GM18499 (cell line): Measurements from ENCODE around the gene HDAC4.

ENCODE experiments used
- ATAC-seq: cut with Tn5 transposase; IDR thresholded peaks from one replicate; pipeline ENCODE4 v1.9.1; 2021; ENCODE audit warnings: moderate number of reproducible peaks; ENCODE audit not compliant: insufficient read depth, unreplicated experiment

HDAC4 gene

GRCh38 chr2:239300871-239301735, 99.7 kb downstream of the HDAC4 start:
- no peak for ATAC-seq

- ATAC-seq = no peak
Observed at GRCh38 chr2:239300242-239300641, 100.6 kb downstream of the HDAC4 start.

DNA sequence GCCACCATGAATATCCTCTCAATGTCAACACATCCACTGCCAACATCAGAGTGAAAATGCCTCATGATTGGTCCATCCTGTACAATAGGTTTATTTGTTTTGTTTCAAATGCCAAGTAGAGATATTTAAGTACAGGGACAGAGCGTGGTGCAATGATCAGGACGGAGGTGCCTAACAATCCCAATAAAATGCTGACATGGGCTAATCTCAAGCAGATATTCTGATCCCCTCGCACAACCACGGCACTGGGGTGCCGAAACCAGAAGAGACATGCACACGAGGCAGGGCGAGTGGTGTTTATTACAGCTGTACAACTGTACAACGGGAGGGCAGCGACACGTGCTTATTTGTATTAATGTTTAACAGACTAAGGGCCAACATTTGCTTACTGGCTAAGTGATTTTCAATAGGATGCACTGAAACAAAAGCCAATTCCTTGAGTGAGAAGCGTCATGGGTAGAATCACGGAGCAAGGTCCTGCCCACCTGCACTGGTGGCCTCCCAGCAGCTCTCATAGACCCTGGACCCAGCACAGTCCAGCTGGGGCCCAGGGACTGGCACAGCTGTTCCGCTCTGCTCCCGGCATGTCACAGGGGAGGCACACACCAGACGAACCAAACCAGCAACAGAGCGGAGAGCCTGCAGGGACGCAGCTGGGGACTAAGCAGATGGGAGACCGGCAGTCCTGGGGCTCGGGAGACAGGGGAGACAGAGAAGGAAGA, 101.4 kb downstream of the HDAC4 start:
- ATAC-seq = no peak

DNA sequence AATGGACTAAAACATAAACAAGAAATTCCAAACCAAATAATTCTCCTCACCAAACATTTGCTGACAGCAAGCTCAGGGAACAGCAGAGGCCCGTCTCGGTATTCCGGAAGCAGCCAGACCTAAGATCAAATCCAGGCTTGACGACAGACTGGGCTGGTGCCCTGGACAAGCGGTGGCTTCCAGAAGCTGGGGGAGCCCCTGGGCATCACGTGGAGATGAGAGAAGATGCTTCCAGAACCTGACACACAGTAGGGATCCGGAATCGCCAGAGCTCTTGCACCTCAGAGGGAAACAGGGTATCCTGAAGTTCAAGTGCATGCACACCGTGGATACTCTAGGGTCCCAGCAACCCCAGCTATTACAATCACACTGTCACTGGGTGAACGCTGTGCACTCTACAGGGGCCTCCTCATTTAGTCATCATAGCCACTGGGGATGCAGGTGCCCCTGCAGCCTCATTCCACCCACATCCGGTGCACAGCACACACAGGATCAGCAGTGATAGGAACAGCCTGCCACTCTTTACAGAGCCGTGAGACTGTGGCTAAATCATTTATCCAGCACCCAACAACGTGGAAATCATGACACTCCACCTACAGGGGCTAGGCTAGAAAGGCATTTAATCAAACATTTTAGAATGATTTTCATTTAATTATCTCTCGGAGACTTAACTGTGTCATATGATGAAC, 102.6 kb downstream of the HDAC4 start:
- no peak for ATAC-seq

- no peak for ATAC-seq
Observed at GRCh38 chr2:239297142-239298004, 103.4 kb downstream of the HDAC4 start.

DNA sequence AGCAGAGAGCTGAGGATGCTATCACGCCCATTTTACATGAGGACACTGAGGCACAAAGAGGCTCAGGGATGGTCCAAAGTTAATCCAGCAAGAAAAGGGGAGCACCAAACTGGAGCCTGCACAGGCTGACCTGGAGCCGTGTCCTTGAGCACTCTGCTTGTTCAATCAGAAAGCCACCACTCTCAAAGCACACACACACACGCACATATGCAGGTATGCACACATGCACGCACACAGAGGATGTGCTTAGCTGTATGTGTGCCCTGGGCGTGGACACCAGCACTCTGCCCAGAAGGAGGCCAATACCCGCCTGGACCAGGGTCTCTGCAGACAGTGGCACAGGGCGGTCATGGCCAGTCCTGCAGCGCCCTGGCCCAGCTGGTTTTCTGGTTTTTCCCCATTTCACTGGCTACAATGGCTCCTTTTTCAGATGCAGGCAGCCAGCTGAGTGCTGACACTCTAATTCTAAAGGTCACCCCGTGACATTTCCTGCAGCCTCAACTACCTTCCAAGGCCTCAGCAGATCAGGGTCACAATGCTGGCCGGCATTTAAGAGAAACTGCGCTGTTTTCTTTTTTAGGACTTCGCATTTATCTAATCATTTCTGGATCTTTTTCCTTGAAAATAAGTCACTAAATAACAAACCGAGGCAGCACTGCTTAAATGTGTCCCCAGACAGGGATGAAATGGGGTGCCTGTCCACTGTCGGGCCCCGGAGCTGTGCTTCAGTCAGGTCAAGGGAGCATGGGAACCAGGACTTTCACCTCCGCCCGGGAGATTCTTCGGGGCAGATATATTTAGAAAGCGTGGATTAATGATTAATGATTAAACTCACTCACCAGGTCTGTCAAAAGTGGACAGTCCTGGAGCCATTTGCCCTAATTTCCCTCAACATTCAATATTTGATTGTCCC, 104.5 kb downstream of the HDAC4 start:
- no peak for ATAC-seq

- ATAC-seq = no peak
Observed at GRCh38 chr2:239295377-239296019, 105.3 kb downstream of the HDAC4 start.

DNA sequence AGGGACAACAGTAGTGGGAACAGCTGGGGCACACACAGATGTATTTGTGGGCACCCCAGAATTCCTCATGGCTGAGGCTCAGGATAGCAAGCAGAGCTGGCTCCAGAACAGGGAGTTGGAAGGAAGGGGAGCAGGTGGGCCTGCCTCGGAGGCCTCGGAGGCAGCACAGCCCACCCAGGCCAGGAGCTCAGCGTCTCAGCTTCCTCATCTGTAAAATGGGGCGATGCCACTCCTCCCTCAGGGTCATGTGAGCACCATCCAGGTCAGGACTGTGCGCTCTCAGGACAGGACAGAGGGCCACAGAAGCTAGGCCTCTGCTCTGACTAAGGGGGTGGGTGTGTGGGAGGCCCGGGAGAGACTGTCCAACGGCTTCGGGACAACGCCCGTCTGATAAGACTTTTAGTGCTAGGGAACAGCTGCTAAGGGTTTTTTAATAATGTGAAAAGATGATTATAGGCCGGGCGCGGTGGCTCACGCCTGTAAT, 106.2 kb downstream of the HDAC4 start:
- no peak for ATAC-seq

- ATAC-seq = no peak
Observed at GRCh38 chr2:239293775-239294430, 106.9 kb downstream of the HDAC4 start.

- no peak for ATAC-seq
Observed at GRCh38 chr2:239292959-239293774, 107.7 kb downstream of the HDAC4 start.

DNA sequence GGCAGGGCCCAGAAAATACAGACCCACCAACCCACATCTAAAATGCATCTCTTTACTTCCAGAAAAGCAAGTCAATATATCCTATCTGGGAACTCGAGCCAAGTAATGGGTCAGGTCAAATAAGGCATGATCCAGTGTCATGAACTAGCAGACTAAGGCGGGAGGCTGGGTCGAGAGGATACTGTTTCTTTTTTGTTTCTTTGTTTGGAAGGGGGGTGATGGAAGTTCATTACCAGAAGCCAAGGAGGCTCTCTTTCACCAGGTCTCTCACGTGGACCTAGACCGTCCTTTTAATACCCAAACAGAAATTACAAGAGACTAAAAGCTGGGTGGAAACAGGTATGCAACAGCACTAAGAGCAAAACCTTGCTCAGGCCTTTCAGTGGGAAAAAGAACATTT, 108.3 kb downstream of the HDAC4 start:
- ATAC-seq = no peak

- ATAC-seq = no peak
Observed at GRCh38 chr2:239291475-239292350, 109.1 kb downstream of the HDAC4 start.

GRCh38 chr2:239290618-239291474, 110.0 kb downstream of the HDAC4 start:
- ATAC-seq = no peak

GRCh38 chr2:239289545-239289944, 111.3 kb downstream of the HDAC4 start:
- no peak for ATAC-seq

DNA sequence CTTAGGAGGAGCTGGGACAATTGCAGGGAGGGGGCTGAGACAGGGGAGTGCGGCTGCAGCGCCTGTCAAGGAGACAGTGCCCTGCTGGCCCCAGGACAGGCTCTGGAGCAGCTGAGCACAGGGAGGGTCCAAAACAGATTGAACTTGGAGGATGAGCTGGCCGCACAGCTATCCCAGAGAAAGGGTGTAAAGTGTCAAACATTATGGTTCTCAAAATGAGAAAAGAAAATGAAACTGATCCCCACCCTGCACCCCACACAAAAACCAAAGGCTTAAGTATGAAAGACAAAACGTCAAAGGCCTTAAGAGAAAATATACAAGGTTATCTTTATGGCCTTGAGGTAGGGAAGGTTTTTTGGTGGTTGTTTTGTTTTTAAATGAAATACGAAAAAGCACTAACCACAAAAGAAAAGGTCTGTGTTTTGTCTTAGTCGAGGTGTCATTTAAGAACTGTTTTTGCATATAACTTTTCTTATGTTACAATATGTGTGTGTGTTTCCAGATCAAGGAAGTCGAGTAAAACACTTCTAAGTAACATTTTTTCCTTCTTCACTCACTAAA, 111.8 kb downstream of the HDAC4 start:
- no peak for ATAC-seq
